Activated CD8-positive, alpha-beta memory T cell treated with anti-CD3 and anti-CD28 coated beads, Interleukin-2, amount 50 U/mL, for 1 hour (primary cell): ENCODE results near the gene TCF20.

ENCODE experiments used
- DNase-seq: peaks from one replicate; pipeline ENCODE4 v3.0.0-alpha.2; 2020; ENCODE audit errors: extremely low read depth

Gene TCF20

DNA sequence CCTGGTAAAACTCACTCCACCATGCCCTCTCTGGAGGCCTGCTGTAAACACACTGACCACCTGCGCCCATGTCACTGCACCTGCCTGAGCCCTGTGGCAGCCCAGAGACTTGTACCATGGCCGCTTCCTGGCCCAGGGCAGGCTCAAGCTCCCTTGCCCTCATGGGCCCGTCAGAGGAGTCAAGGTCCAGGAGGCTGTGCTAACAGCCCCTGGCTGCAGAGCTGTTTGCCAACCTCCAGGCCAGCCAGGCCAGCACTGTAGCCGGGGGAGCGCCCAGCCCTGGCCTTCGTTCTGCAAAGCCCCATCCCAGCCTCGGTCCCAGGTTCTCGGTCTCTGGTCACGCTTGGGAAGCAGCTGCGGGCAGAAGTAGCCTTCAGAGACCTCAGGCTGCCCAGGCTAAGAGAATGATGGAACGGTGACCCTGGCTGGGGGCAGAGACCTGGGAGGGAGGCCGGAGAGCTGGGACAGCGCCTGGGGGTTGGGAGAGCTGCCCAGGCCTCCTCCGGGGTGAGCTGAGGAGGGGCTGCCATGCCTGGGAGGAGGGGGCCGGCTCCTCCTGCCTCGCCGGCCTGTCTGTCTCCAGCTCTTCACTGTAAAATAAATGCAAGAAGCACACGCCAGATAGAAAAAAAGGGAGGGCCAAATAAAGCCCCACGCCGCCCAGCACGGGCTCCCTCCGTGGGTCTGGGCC lies 11.9 kb upstream of the TCF20 start:
- no peak for DNase-seq

DNA sequence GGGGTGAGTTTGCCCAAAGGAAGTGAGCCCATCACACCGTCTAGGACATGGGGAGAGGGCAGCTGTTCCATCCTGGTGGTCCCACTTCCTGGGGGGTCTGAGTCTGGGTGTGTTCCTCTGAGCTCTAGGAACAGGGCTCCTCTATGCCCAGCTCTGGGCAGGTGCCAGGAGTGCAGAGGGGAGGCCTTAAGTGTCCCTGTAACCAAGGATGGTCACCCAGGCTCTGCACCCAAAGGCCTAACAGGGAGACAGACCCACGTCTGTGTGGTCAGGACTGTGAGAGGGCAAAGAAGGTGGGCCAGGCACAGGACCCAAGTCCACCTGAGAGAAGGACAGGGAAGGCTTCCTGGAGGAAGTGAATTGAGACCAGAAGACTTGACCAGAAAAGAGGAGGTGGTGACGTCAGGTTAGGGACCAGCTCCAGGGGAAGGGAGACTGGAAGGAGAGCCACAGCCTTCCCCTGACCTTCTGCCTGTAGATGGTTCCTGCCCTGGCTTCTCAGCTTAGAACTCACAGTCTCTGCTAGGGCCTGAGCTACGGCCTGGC lies 11.3 kb upstream of the TCF20 start:
- DNase-seq, result no peak

DNA sequence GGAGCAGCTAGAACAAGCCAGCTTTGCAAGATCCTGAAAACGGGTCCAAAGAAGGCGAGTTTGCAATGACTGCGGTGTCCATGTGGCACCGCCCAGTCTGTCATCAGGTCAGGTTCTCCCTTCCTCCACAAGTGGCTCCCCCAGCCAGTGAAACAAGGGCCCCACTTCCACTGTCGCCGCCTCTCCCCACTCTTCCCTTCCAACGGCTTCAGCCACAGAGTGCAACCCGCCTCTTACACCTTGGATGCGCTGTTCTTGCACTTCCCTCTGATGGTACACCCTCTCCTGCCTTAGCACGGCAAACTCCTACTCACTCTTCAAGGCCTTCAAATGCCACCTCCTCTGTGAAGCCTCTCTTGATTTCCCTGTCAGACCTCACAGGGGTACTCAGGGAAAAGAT lies 10.8 kb upstream of the TCF20 start:
- no peak for DNase-seq

DNA sequence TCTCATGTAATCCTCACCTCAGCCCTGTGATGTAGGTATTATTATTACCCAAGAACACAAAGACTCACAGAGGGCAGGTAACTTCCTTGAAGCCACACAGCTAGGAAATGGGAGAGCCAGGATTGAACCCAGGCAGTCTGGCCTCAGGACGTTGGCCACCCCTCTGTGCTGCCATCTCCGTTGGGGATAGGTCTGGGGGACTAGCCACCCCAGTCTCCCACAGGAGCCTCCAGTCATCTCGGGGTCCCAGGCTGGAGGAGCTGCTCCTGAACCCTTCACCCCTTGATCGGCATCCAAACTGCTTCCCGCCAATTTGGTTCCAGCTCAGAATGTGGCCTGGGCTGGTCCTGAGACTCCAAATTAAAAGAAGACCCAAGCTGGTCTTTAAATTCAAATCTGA lies 10.4 kb upstream of the TCF20 start:
- no peak for DNase-seq

DNA sequence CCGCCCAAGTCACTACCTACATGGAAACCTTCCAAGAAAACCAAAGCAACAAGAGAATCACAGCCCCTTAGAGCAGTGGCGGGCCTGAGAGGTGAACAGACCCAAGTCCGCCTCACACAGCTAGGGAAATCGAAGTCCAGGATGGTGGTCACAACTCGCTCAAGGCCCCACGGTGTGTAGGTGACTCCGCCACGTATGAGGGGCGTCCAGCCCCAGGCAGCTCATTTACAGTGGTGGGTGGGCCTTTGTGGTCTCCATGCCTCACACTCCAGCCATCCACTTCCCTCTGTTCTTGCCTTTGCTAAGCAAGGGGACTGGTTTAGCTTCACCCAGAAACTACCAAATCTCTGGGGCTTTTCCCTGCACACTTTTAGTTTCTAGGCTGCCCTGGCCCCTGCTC lies 9.7 kb upstream of the TCF20 start:
- DNase-seq, result no peak

DNA sequence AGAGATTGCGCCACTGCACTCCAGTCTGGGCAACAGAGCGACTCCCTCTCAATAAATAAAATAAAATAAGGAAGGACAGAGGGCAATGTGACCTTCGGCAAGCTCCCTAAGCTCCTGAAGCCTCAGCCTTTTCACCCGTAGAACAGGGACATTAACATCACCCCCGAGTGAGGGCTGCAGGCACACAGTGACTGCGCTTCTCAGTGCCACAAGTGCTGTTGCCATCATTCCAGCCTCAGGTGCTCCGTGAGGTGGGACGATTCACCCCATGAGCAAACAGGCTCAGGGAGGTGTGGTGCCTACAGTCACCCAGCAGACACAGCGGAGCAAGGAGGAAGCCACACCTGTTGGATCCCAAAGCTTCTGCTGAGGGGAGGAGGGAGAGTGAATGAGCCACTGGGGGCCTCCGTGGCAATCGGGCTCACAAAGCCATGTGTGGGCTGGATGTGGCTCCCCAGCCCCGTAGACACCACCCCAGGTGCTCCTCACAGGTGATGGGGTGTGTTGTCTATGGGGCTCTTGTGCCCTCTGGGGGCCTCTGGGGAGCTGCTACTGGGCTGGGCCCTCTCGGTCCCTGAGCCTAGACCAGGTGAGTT lies 9.1 kb upstream of the TCF20 start:
- DNase-seq, result no peak

DNA sequence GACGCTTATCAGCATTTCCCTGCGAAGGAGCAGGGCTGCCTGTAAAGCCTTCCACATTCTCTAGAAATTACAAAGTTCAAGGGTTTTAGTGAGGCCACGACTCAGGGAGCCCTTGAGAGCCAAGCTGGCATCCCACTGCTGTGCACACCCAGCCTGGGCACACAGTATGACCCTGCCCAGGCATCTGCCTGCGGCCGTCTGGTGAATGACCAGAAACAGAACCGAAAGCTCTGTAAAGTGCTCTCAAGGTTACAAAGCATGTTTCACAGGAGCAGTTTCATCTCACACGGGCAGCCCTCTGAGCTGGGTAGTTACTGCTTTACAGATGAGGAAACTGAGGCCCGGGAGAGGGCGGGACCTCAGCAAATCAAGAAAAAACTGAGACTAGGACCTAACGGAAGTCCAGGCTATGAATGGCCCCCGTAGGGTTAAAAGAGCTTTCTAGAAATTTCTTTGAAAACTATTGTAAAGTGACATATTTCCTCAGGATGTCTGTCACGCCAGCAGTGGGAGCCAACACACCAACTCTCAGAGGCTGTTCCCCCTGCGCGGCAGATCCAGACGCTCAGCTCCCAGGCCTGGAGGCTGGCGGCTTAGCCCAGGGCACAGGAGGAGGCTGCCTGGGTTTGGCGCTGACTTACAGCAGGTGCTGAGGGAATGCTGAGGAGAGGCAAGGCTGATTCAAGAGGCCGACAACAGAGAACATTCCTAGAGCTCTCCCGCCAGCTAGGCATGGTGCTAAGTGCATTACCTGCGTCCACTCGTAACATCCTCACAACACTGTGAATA lies 7.7 kb upstream of the TCF20 start:
- no peak for DNase-seq

DNA sequence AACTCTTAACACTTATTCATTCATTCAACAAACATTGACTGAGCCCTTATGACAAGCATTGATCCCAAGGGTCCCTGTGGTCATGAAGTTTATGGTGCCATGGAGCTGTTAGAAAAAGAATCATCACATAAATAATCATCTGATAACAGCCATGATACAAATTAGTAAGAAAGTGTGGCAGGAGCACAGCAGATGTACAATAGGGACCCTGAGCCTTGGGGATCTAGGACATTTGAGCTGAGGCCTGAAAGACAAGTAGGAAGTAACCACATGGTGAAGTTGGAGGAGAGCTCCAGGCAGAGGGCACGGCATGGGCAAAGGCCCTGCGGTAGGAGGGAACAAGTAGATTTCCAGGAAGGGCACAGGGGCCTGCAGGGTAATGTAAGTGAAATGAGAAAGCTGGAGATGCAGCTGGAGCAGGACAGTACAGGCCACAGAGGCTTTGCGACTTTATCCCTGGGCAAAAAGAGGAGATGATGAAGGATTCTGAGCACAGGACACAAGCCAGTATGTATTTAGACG lies 6.8 kb upstream of the TCF20 start:
- no peak for DNase-seq

DNA sequence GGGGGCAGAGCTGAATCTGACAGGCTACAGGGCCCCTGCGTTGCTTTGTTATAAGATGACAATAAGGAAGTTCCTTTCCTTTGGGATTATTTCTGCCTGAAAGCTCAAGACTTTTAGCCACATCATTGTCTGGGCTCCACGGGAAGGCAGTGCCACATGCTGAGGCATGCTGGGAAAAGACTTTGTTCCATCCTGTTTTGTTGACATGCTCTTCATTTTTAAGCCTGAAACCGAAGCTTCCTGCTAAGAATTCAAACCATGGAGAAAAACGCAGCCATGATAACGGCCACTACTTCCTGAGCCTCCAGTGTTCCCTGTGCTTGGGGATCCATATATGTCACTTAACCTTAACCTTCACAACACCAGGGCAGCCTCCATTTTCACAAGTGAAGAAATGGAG lies 5.5 kb upstream of the TCF20 start:
- DNase-seq, result no peak

DNA sequence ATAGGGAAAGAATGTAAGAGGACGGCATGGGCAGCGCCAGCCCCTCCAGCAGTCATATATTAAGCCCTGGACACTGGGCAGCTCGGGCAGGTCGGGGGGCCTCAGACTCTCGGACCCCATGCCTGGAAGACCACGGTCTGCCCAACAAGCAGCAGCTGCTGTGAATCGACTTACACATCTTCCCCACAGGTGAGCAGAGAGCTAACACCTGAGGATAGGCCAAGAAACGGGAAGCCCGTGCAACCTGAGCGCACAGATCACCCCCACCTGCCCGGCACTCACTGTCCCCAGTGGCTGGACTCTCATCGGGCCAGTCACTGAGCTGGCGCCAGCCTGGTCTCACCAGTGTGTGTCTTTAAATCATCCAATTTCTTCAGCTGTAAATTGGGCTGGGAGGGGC lies 4.7 kb upstream of the TCF20 start:
- DNase-seq, result no peak

DNA sequence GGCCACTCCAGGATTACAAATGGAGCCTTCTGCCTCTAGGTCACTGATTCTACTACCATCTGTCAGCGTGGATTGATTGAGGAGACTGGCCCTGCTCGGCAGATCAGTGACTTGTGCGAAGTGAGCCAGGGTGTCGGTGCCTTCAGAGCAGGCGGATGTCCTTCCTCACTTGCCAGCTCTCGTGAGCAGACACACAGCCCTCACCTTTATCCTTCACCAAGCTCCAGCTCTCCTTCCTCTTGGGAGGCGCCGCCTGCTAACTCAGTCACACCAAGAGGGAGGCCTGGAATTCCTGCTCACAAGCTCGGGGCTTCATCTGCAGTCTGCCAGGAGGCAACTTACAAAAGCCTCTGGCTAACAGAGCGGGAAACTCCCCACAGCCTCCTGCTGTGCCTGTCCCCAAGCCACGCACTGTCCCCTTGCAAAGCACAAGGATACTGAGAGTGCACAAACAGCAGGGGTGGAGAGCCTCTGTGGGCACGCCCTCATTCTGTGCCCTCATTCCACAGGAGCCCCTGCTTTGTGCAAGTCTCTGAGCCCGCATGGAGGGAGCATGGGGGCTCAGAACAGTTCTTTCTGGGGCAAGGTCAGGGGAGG lies 3.5 kb upstream of the TCF20 start:
- DNase-seq, result no peak

DNA sequence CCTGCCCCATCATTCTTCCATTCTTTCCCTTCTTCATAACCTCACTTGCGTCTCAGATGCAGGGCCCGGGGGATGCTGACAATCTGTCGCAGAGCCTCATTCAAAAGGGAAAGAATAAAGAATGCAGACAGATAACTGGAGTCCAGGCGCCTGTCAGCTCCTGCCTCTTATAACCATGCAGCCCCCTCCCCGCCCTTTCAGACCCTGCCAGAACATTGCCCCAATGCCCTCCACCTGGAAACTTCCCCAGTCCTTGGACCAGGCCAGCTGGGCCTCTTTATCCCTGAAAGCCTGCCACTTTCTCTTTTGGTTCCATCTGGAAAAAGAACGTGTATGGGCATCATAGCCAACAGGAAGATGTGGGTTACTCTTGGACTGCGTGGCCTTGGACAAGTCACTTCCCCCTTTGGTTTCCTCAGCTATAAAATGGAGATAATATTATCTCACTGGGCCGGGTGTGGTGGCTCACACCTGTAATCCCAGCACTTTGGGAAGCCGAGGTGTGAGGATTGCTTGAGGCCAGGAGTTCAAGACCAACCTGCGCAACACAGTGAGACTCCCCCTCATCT lies 2.1 kb upstream of the TCF20 start:
- DNase-seq, result no peak

DNA sequence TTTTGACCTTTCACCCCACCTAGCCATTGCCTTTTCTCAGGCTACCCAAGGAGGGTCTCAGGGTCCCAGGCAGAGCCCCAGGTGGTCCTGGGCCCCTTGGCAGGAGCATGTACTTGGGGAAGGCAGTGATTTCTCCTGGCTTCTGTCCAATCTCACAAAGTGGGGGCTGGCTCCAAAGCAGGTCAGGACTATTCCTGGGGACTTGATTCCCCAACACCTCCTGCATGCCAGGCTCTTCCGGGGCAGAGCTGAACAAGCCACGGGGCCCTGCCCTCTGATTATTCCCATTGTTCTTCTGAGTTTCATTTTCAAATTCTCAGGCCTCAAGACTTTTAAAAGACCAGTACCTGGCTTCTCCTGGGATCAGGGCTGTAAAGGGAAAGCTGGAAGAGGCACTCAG lies 1.5 kb upstream of the TCF20 start:
- no peak for DNase-seq

DNA sequence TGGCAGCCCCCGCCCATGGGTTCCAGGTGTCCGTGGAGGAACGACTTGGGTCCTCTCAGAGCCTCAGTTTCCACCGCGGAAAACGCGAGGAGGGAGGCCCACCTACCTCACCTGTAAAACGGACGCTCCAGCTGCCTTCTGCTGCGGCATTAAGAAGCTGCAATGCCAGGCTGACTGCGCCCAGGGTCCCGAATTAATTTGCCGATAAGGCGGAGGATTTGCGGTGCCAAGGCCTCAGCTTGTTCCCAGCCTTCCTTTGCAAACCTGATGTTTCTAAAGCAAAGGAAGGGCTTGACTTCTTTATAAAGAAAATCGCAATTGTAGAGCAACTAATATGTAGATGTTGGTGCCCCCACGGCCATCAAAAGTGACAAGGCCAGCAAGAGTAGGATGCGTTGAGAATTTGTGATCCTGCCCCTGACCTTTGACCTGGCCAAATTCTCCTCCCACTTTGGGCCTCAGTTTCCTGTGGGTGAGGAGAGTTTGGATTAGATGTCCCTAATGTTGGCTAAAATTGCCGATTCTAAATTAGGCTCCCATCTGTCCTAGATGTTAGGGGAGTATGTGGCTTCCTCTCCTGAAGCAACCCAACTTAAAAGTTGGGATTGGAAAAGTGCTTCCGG lies 849 bp upstream of the TCF20 start:
- no peak for DNase-seq

DNA sequence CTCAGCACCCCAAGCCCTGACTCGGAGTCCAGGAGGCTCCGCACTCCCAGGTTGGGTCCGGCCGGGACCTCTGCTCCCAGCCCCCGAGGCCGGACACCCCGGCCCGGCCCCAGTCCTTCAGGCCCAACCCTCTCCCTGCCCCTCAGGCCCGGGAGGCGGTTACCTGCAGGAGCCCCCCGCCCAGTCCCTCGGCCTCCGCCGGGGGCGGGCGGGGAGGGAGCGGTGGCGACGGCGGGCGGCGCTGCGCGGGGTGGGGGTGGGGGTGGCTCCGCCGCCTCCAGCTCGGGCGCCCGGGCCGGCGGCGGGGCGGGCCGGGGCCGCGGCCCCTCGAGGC lies 310 bp downstream of the TCF20 start:
- DNase-seq, result no peak

DNA sequence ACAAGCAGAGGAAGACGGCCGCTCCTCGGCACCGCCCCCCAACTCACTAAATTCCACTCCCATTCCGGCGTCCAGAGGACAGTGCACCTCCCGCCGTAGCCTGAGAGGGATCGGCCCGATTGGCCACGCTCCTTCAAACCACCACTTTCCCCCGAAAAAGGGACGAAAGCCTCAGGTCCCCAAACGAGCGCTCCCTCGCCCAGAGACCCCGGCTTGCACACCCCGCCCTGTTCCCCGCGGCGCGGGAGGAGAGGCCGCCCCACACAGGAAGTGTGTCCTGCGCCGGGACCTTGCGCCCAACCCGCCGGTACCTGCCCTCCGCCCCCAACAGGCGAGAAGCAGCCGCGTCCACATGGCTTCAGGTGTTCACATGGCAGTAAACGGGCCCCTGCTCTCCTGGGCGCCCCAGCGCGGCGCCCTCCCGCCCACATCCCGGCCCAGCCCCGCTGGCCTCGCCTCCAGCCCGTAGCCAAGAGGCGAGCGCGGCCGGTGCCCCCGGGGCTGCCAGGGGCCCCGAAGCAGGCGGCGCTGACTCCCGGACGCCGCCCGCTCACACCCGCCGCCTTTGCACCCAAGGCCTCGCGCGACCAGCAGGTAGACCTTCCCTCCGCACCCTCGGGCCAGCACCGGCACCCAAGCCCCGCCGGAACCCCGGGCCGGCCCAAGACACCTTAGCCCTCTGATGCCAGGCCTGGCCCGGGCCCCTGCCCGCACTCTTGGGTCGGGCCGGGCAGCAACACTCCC lies 849 bp downstream of the TCF20 start:
- no peak for DNase-seq

DNA sequence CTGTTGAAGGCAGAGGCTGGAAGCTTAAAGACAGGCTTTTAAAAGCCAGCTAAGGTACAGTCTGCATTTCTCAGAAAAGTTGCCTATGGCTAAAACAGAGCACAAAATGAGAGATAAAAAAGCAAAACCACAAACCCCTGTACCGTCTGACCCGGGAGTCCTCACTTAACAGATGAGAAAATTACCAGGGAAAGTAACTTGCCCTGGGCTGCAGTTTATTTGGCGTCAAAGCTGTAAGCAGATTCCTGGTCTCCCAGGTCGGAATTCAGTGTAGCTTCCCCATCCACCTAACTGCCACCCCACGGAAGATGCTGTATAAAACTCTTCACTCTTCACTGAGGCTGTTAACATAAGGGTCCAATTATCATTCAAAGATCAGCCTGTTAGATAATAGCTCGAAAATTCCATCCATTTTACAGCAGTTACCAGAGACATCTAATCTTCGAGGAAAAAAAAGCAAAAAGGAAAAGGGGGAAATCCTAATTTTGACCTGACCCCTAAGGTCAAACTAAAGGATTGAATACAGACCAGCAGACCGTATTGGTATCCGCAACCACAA lies 1.5 kb downstream of the TCF20 start:
- DNase-seq, result no peak

DNA sequence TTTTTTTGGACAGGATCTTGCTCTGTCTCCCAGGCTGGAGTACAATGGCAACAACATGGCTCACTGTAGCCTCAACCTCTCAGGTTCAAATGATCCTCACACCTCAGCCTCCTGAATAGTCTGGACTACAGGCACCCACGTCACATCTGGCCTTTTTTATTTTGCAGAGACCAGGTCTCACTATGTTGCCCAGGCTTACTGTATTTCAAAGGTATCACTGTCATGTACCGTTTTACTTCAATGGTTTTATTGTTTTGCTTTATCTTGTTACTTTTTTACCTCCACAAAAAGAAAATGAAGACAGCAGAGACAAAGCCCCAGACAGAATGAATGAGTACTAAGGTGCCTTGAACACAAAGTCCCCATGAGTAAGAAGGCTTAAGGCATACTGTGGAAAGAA lies 5.1 kb downstream of the TCF20 start:
- DNase-seq, result no peak

DNA sequence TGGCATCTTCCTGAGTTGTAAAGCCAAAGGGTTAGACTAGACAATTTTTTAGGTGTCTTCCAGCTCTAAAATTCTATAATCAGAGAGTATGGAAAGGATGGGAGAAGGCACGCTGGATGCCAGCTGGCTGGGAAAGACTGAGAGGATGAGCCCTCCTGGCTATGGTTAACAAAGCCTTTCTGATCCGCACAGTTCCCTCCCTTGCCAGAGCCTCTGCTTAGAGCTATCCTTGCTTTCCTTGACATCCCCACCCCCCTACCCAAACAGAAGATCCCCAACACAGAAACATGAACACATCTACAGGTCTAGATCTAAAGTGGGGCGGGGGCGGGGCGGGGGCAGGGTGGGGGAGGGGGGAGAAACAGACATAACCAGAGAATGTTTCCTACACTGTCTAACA lies 6.5 kb downstream of the TCF20 start:
- no peak for DNase-seq

DNA sequence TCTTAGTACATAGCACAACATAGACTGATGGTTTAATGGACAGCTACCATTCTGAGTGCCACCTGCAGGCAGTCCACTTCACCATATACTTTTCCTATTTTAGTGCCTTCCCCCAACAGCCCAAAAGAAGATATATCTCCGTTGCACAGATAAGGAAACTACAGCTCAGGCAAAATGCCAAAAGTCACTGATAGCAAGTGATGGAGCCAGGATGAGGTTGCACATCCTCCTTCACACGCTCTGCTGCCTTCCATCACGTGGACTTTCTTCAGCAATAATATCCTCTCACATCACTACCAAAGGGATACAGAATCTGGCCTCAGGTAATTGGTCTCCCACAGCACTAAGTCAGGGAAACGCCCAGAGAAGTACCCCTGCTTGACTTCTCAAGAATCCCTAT lies 7.5 kb downstream of the TCF20 start:
- no peak for DNase-seq

DNA sequence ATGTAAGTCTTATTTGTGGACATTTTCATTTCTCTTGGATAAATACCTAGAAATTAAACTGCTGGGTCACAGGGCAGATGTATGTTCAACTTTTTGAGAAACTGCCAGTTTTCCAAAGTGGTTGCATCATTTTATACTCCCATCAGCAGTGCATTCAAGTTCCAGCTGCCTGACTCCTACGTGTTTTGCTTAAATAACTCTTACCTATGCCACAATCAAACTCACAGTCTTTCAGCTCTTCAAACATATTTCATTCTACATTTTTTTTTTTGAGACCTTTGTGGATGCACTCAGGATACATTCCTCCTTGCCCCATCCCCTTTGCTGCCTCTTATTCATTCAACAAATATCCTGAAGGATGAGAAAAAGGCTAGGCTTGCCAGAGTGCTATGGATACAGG lies 9.2 kb downstream of the TCF20 start:
- DNase-seq, result no peak
